GM19035 (cell line): ENCODE data around the gene SLC13A3.

Experiments
- ATAC-seq: cut with Tn5 transposase; IDR thresholded peaks from one replicate; pipeline ENCODE4 v1.9.1; 2021; ENCODE audit not compliant: unreplicated experiment

The SLC13A3 gene

GRCh38 chr20:46651091-46651962 lies at the start of gene SLC13A3:
SLC13A3 (minus strand) TSS chr20:46651459; CDS start chr20:46651421, 38 bp downstream.
- no peak for ATAC-seq

GRCh38 chr20:46701057-46701456 lies 49.8 kb upstream of the SLC13A3 start:
- ATAC-seq, result no peak

- no peak for ATAC-seq
These were observed 49.2 kb upstream of the SLC13A3 start for GRCh38 chr20:46700481-46700880.

GRCh38 chr20:46699651-46700359 lies 48.5 kb upstream of the SLC13A3 start:
- ATAC-seq, result no peak

- no peak for ATAC-seq
These were observed 47.5 kb upstream of the SLC13A3 start for GRCh38 chr20:46698788-46699187.

GRCh38 chr20:46696791-46697279 lies 45.6 kb upstream of the SLC13A3 start:
- ATAC-seq, result no peak

GRCh38 chr20:46695892-46696291 lies 44.6 kb upstream of the SLC13A3 start:
- no peak for ATAC-seq

GRCh38 chr20:46694484-46694883 lies 43.2 kb upstream of the SLC13A3 start:
- no peak for ATAC-seq

GRCh38 chr20:46691196-46691595 lies 39.9 kb upstream of the SLC13A3 start:
- no peak for ATAC-seq

- ATAC-seq, result no peak
These were observed 39.2 kb upstream of the SLC13A3 start for GRCh38 chr20:46690219-46691106.

GRCh38 chr20:46689754-46690085 lies 38.5 kb upstream of the SLC13A3 start:
- no peak for ATAC-seq

GRCh38 chr20:46689082-46689753 lies 38.0 kb upstream of the SLC13A3 start, which contains the start of gene TP53RK:
TP53RK (minus strand) TSS chr20:46689444; CDS start chr20:46689414, 30 bp downstream.
- ATAC-seq, result peak; percentile 97

GRCh38 chr20:46688151-46689081 lies 37.2 kb upstream of the SLC13A3 start:
- ATAC-seq, result no peak

- no peak for ATAC-seq
These were observed 32.9 kb upstream of the SLC13A3 start for GRCh38 chr20:46683939-46684750.

- ATAC-seq, result no peak
These were observed 32.3 kb upstream of the SLC13A3 start for GRCh38 chr20:46683668-46683938.

- ATAC-seq, result no peak
These were observed 31.9 kb upstream of the SLC13A3 start for GRCh38 chr20:46683011-46683667.

GRCh38 chr20:46682063-46682821 lies 31.0 kb upstream of the SLC13A3 start:
- ATAC-seq, result no peak
